Measurements from ENCODE around the gene CELA3B. TPM values are rescaled to one million over a fixed set of nuclear protein-coding genes. Genes with fewer than 3 reads are reported as not detected.

Gene CELA3B
- total and polyA plus RNA-seq, 2 of the 13 experiments (the other 11 are each of a cell fraction or from before 2014, with no cell fraction given), result 0.34 TPM; not detected in 1

- TF ChIP-seq, protein P1, sequence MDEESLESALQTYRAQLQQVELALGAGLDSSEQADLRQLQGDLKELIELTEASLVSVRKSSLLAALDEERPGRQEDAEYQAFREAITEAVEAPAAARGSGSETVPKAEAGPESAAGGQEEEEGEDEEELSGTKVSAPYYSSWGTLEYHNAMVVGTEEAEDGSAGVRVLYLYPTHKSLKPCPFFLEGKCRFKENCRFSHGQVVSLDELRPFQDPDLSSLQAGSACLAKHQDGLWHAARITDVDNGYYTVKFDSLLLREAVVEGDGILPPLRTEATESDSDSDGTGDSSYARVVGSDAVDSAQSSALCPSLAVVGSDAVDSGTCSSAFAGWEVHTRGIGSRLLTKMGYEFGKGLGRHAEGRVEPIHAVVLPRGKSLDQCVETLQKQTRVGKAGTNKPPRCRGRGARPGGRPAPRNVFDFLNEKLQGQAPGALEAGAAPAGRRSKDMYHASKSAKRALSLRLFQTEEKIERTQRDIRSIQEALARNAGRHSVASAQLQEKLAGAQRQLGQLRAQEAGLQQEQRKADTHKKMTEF (CRISPR knock-in tag; IDR thresholded peaks at IDR 0.05), result peak; percentile 19
- TF ChIP-seq ZNF749 (CRISPR knock-in tag; IDR thresholded peaks at IDR 0.05; ENCODE audit: borderline replicate concordance), result 0 out of 2 replicates have a peak, but pooled peaks have one; percentile 83
- no peak for TF ChIP-seq MYNN (CRISPR knock-in tag; IDR thresholded peaks at IDR 0.05; ENCODE audit: low read depth)
- 0 out of 2 replicates have a peak, but pooled peaks have one; percentile 53 for TF ChIP-seq TP53 (CRISPR knock-in tag; conservative IDR thresholded peaks at IDR 0.05)
- peak; percentile 76; the same call in 1 of the 2 replicates for TF ChIP-seq KDM2A (CRISPR knock-in tag; IDR thresholded peaks at IDR 0.05; ENCODE audit: borderline replicate concordance, low read depth)
- TF ChIP-seq TBL1XR1 (IDR thresholded peaks at IDR 0.05; ENCODE audit: borderline replicate concordance, low read length, partially characterized antibody), result no peak
- TF ChIP-seq STAT5B (CRISPR knock-in tag; IDR thresholded peaks at IDR 0.05), result 0 out of 2 replicates have a peak, but pooled peaks have one; percentile 21
- TF ChIP-seq ZNF619 (CRISPR knock-in tag; IDR thresholded peaks at IDR 0.05), result peak; percentile 78
- peak; percentile 83 for TF ChIP-seq YEATS2 (CRISPR knock-in tag; IDR thresholded peaks at IDR 0.05; ENCODE audit: borderline replicate concordance)
- TF ChIP-seq MIXL1 (CRISPR knock-in tag; IDR thresholded peaks at IDR 0.05), result no peak
- TF ChIP-seq ZC3H13 (CRISPR knock-in tag; IDR thresholded peaks at IDR 0.05), result peak; percentile 82; the same call in 1 of the 2 replicates
- no peak for TF ChIP-seq RFX1 (IDR thresholded peaks at IDR 0.05)
- peak; percentile 83 for TF ChIP-seq CREM (IDR thresholded peaks at IDR 0.05)
- no peak for TF ChIP-seq CREM (CRISPR knock-in tag; IDR thresholded peaks at IDR 0.05)
- peak; percentile 21; the same call in 1 of the 2 replicates for TF ChIP-seq YEATS4 (CRISPR knock-in tag; IDR thresholded peaks at IDR 0.05; ENCODE audit: borderline replicate concordance)
- peak; percentile 87 for TF ChIP-seq ELF1 (CRISPR knock-in tag; IDR thresholded peaks at IDR 0.05)
- no peak for TF ChIP-seq ZNF10 (CRISPR knock-in tag; IDR thresholded peaks at IDR 0.05; ENCODE audit: borderline replicate concordance, low read depth)
- TF ChIP-seq RFXAP (CRISPR knock-in tag; IDR thresholded peaks at IDR 0.05; ENCODE audit: borderline replicate concordance), result peak; percentile 42; the same call in 1 of the 2 replicates
- no peak for TF ChIP-seq SRF (IDR thresholded peaks at IDR 0.05; ENCODE audit: low read depth, low read length)
- peak; percentile 52; the same call in 1 of the 2 replicates for TF ChIP-seq MYC (CRISPR knock-in tag; IDR thresholded peaks at IDR 0.05; ENCODE audit: borderline replicate concordance)
- TF ChIP-seq, protein P2, sequence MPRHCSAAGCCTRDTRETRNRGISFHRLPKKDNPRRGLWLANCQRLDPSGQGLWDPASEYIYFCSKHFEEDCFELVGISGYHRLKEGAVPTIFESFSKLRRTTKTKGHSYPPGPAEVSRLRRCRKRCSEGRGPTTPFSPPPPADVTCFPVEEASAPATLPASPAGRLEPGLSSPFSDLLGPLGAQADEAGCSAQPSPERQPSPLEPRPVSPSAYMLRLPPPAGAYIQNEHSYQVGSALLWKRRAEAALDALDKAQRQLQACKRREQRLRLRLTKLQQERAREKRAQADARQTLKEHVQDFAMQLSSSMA (CRISPR knock-in tag; IDR thresholded peaks at IDR 0.05), result no peak
- TF ChIP-seq RELA (CRISPR knock-in tag; IDR thresholded peaks at IDR 0.05), result 0 out of 2 replicates have a peak, but pooled peaks have one; percentile 31
- TF ChIP-seq HMGXB4 (CRISPR knock-in tag; IDR thresholded peaks at IDR 0.05; ENCODE audit: borderline replicate concordance in 1 of 2, low read depth in 1 of 2), result peak in 1 of 2 experiments; percentile 37; a peak in 1 of 4 replicates
- TF ChIP-seq ZNF710 (CRISPR knock-in tag; IDR thresholded peaks at IDR 0.05; ENCODE audit: borderline replicate concordance), result peak; percentile 67; the same call in 1 of the 2 replicates
These were observed 48.7 kb downstream of the CELA3B start (continued) for GRCh38 chr1:22025368-22026155.

Data from HepG2 (cell line).